SH-SY5Y (cell line): ENCODE measurements around the gene NID2.

ENCODE experiments used
- GATA2 ChIP-seq: IDR thresholded peaks from 2 replicates; pipeline ENCODE4 v1.6.1; 2011; ENCODE audit warnings: mild to moderate bottlenecking, low read depth, low read length
- GATA3 ChIP-seq: IDR thresholded peaks from 2 replicates; pipeline ENCODE4 v1.6.1; 2011; ENCODE audit warnings: low read depth, mild to moderate bottlenecking, low read length, moderate library complexity

DNA sequence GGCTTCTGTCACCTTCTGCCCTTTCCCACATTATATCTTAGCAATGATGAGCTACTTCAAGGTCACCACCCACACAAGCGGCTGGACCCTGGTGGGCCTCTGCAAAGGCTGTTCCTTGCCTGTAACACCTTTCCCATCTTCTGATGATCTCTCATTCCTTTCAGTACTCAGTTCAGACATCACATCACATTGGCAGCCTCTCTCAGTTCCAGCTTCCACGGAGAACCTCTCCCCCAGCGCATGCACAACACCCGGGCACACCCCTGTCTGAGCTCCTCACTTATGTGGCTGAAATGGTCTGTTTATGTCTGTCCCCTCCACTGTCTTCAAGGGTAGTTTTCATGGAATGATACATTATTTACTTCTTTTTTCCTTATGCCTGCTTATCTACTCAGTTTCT, 6.5 kb upstream of the NID2 start:
- TF ChIP-seq GATA2: no peak
- no peak for TF ChIP-seq GATA3
